Esophagus squamous epithelium (tissue), 5 donors: ENCODE data around the gene ESRP2. TPM values are rescaled to one million over a fixed set of nuclear protein-coding genes. Genes with fewer than 3 reads are reported as not detected.

Experiments
- DNase-seq: peaks from one replicate; lab custom pipeline; 2025; lab: John Stamatoyannopoulos, UW
- H3K27ac ChIP-seq, 4 donors: fragments of 200-600 bp; sonication (generic); one replicate each; pipeline ENCODE4 v1.5.1; 2016 to 2019; ENCODE audit warnings: mild to moderate bottlenecking in 1 of 4
- H3K27me3 ChIP-seq, 4 donors: fragments of 200-600 bp; sonication (generic); 1 replicate in 3 of 4; 2 replicates in 1 of 4; pipeline versions ENCODE4 v1.5.1 to v1.6.0; 2017 to 2021; ENCODE audit warnings: antibody characterized with exemption in 1 of 4
- H3K36me3 ChIP-seq, 3 donors: fragments of 200-600 bp; sonication (generic); one replicate each; pipeline ENCODE4 v1.5.1; 2016 to 2019
- H3K4me1 ChIP-seq, 3 donors: fragments of 200-600 bp; sonication (generic); one replicate each; pipeline ENCODE4 v1.5.1; 2017 to 2019
- H3K4me3 ChIP-seq, 4 donors: fragments of 200-600 bp; sonication (generic); 1 replicate in 3 of 4; 2 replicates in 1 of 4; pipeline ENCODE4 v1.5.1; 2016 to 2019; ENCODE audit warnings: mild to moderate bottlenecking in 2 of 4, moderate library complexity in 1 of 4
- H3K9me3 ChIP-seq, 3 donors: fragments of 200-600 bp; sonication (generic); one replicate each; pipeline ENCODE4 v1.5.1; 2016 to 2019
- POLR2A ChIP-seq, 4 donors: fragments of 450-650 bp; IDR thresholded peaks; one replicate each; pipeline ENCODE4 v1.6.1; 2017; ENCODE audit warnings: antibody characterized with exemption in 4 of 4, mild to moderate bottlenecking in 4 of 4, moderate library complexity in 3 of 4
- WGBS, 2 donors: methylation state at CpG; one replicate each; pipeline ENCODE4 v1.1.5; 2018; 5-methylcytosine and 5-hydroxymethylcytosine counted together
- intact Hi-C: fragments of 100-400 bp; cut with DNase I; formaldehyde crosslinking; loops from one replicate; pipeline ENCODE4 v1.15.0; 2022
- total RNA-seq, 4 donors: library from RNA; depleted of rRNA; stranded (reverse); fragments of >200 nt; gene quantifications; one replicate each; pipeline ENCODE4 v1.1.0, GENCODE V29; 2016
- TF ChIP-seq, protein P1 (sequence below), 6 experiments: fragments of 450-650 bp in 4 of 6; fragments of 200-600 bp in 2 of 6; sonication (generic) in 2 of 6; IDR thresholded peaks; one replicate each; pipeline ENCODE4 v1.5.1; 2016 to 2019; ENCODE audit warnings: antibody characterized with exemption in 6 of 6, mild to moderate bottlenecking in 4 of 6, moderate library complexity in 4 of 6
- donor health status: DM: yes; HTN: yes; CAD: no.

Gene ESRP2
- total RNA-seq, 4 donors from 2014 or later, result 44.6 to 137 (median 118) TPM

DNA sequence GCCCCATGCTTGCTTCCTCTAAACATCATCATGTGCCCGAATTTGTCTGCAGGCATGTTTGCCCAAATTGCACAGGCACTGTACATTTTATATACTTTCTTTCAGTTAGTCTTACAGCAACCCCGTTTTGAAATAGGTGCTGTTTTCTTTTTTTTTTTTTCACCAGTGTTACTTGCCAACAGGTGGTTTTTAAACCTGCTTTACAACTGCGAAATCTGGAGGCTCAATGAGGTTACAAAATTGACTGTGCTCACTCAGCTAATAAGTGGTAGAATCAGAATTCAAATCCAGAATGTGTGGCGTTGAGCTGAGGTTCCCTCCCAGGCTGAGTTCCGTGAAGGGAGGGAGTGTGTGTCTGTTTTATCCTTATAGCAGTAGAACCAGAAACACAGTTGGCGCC, 15.0 kb upstream of the ESRP2 start:
- Histone ChIP-seq H3K36me3 (peaks cover 0 to 72% (median 13%) of the 10 kb centered on the region in 3 donors), H3K4me1 (peaks cover 4 to 22% (median 17%) of the 10 kb centered on the region in 3 donors), H3K9me3 (no peaks in the 10 kb centered on the region), H3K27ac (no peak overlapping the region), H3K27me3 (no peaks in the 10 kb centered on the region), H3K4me3 (no peak overlapping the region)
- DNase-seq, result no peak
- intact Hi-C loops, result loop anchor here (10.0 kb wide), 1 partner anchor 64 kb away; the partner anchor contains the start of genes PRMT7 and SLC7A6OS
- WGBS, 2 donors, result 86 to 88% methylated on average over 5 to 6 of the region's 6 CpGs
- TF ChIP-seq, protein P1, sequence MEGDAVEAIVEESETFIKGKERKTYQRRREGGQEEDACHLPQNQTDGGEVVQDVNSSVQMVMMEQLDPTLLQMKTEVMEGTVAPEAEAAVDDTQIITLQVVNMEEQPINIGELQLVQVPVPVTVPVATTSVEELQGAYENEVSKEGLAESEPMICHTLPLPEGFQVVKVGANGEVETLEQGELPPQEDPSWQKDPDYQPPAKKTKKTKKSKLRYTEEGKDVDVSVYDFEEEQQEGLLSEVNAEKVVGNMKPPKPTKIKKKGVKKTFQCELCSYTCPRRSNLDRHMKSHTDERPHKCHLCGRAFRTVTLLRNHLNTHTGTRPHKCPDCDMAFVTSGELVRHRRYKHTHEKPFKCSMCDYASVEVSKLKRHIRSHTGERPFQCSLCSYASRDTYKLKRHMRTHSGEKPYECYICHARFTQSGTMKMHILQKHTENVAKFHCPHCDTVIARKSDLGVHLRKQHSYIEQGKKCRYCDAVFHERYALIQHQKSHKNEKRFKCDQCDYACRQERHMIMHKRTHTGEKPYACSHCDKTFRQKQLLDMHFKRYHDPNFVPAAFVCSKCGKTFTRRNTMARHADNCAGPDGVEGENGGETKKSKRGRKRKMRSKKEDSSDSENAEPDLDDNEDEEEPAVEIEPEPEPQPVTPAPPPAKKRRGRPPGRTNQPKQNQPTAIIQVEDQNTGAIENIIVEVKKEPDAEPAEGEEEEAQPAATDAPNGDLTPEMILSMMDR (IDR thresholded peaks at IDR 0.05), result no peak

DNA sequence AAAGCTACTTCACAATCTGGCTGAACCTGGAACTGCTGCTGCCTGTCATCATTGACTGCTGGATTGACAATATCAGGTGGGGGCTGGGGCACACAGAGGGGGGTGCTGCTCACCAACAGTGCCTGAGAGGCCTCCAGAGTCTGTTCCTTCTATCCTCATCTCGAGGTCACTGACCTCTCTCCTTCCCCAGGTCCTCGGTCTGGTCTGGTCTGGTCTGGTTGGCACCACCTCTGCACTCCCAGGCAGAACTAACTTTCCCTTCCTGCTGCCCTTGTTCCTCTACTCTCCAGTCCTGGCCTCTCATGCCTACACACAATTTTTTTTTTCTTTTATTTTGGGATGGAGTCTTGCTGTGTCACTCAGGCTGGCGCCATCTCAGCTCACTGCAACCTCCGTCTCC, 13.4 kb upstream of the ESRP2 start:
- Histone ChIP-seq H3K36me3 (peaks cover 0 to 56% (median 6%) of the 10 kb centered on the region in 3 donors), H3K4me1 (peaks cover 8 to 35% (median 23%) of the 10 kb centered on the region in 3 donors), H3K27me3 (no peaks in the 10 kb centered on the region), H3K4me3 (no peak overlapping the region), H3K27ac (no peak overlapping the region), H3K9me3 (no peaks in the 10 kb centered on the region)
- 80 to 91% methylated on average over 4 of the region's 4 CpGs for WGBS, 2 donors
- TF ChIP-seq POLR2A (IDR thresholded peaks at IDR 0.05), result no peak
- TF ChIP-seq, protein P1 (IDR thresholded peaks at IDR 0.05), result no peak
- no peak for DNase-seq
- intact Hi-C loops, result no loop called here

DNA sequence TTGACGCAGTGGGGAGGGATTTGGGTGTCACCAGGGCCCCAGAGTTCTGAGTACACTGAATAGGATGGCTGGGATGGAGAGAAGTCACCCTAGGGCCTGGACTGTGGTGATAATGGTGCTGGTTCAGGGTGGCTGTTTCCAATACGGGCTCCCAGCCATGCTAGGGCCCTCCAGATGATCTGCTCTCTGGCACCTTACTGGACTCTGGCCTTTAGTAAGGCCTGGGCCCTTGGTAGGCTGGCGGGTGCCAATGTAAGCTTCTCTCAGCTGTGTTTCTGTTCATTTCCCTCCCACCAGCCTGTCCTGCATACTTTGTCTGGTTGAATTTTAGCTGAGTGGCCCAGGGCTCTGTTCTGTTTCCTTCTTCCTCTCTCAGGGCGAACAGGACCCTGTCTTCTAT, 12.0 kb upstream of the ESRP2 start:
- peak overlapping the region in 2 of 4 donors; percentile 27 to 42 for H3K27ac ChIP-seq
- peaks cover 0 to 42% (median 6%) of the 10 kb centered on the region in 3 donors for H3K36me3 ChIP-seq
- intact Hi-C loops, result no loop called here
- no peak for TF ChIP-seq POLR2A (IDR thresholded peaks at IDR 0.05)
- TF ChIP-seq, protein P1 (IDR thresholded peaks at IDR 0.05), result no peak
- peaks cover 8 to 39% (median 27%) of the 10 kb centered on the region in 3 donors for H3K4me1 ChIP-seq
- H3K27me3 ChIP-seq, result no peaks in the 10 kb centered on the region
- no peak for DNase-seq
- WGBS, 2 donors, result 82 to 93% methylated on average over 4 of the region's 4 CpGs
- peak overlapping the region in 1 of 4 donors; percentile 15 for H3K4me3 ChIP-seq
- H3K9me3 ChIP-seq, result no peaks in the 10 kb centered on the region

DNA sequence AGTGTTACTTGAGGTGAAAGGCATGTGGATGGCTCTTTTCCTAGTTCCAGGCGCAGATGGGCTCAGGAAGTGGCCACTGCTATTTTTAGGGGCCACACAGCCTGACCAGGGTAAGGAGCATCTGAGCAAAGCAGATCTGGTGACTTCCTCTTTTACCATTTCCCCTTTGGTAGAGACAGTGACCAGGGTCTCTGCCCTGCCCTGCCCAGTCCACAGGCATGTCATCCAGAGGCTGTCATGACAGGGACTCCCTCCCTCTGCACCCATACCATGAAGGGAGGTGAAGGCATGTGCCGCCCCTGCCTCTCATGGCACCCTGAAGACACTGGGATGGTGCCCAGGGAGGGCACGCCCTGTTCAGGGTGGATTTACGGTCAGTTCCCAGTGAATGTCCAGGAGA, 11.5 kb upstream of the ESRP2 start:
- Histone ChIP-seq H3K4me3 (peak overlapping the region in 1 of 4 donors; percentile 15), H3K4me1 (peaks cover 8 to 39% (median 27%) of the 10 kb centered on the region in 3 donors), H3K9me3 (no peaks in the 10 kb centered on the region), H3K27me3 (no peaks in the 10 kb centered on the region), H3K36me3 (peaks cover 0 to 37% (median 6%) of the 10 kb centered on the region in 3 donors), H3K27ac (peak overlapping the region in 2 of 4 donors; percentile 25 to 42)
- TF ChIP-seq POLR2A (IDR thresholded peaks at IDR 0.05), result no peak
- TF ChIP-seq, protein P1 (IDR thresholded peaks at IDR 0.05), result no peak
- no peak for DNase-seq
- WGBS, 2 donors, result 82% methylated on average over 2 of the region's 4 CpGs; no CpG with 5 or more reads in 1 of the 2 donors
- intact Hi-C loops, result no loop called here

DNA sequence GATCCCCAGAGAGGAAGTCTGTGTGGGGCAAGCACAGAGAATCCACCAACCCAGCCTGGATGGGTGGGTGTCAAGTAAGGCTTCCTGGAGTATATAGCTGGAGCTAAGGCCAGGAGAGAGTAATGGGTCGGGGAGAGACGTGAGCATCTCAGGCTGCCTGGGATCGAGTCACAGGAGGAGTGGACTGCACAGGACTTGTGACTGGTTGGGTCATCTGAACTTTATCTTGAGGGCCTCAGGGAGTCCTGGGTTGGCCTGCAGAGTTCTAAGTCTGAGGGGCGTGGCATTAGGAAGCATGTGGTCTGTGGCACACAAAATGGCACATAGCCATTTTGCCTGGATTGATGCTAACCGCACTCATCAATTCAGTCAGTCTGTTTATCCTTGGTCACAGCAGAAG, 10.7 kb upstream of the ESRP2 start:
- H3K4me3 ChIP-seq, result peak overlapping the region in 1 of 4 donors; percentile 88
- peak overlapping the region in 2 of 4 donors; percentile 5 to 74 for H3K27ac ChIP-seq
- DNase-seq, result no peak
- WGBS, 2 donors, result 76 to 78% methylated on average over 4 of the region's 5 CpGs
- peaks cover 8 to 39% (median 27%) of the 10 kb centered on the region in 3 donors for H3K4me1 ChIP-seq
- TF ChIP-seq, protein P1 (IDR thresholded peaks at IDR 0.05), result no peak
- no peak for TF ChIP-seq POLR2A (IDR thresholded peaks at IDR 0.05)
- H3K36me3 ChIP-seq, result peaks cover 0 to 29% (median 6%) of the 10 kb centered on the region in 3 donors
- no peaks in the 10 kb centered on the region for H3K27me3 ChIP-seq
- H3K9me3 ChIP-seq, result no peaks in the 10 kb centered on the region
- intact Hi-C loops, result no loop called here
